Stimulated activated CD4-positive, alpha-beta T cell treated with anti-CD3 and anti-CD28 coated beads, Interleukin-2, amount 100 ng/mL, for 48 hours (primary cell): Measurements from ENCODE around the gene FZD1.

Experiments
- DNase-seq, 2 donors: peaks; one replicate each; pipeline ENCODE4 v3.0.0-alpha.2; 2020

Gene FZD1

GRCh38 chr7:91265693-91266066 lies 1.4 kb downstream of the FZD1 start:
- no peak for DNase-seq

- no peak for DNase-seq
These were observed 1.9 kb downstream of the FZD1 start for GRCh38 chr7:91266067-91266688.

- DNase-seq: no peak
These were observed 2.5 kb downstream of the FZD1 start for GRCh38 chr7:91266689-91267090.

GRCh38 chr7:91267171-91267955 lies 3.1 kb downstream of the FZD1 start:
- DNase-seq: no peak

GRCh38 chr7:91270372-91270771 lies 6.1 kb downstream of the FZD1 start:
- no peak for DNase-seq

GRCh38 chr7:91276909-91277308 lies 12.7 kb downstream of the FZD1 start:
- no peak for DNase-seq

- DNase-seq: no peak
These were observed 16.0 kb downstream of the FZD1 start for GRCh38 chr7:91280185-91280584.

GRCh38 chr7:91280604-91281003 lies 16.4 kb downstream of the FZD1 start:
- DNase-seq: no peak

- DNase-seq: no peak
These were observed 21.6 kb downstream of the FZD1 start for GRCh38 chr7:91285696-91286355.

GRCh38 chr7:91286432-91286831 lies 22.2 kb downstream of the FZD1 start:
- DNase-seq: no peak

GRCh38 chr7:91287371-91288084 lies 23.3 kb downstream of the FZD1 start:
- DNase-seq: no peak

- DNase-seq: no peak
These were observed 24.1 kb downstream of the FZD1 start for GRCh38 chr7:91288208-91288824.

- no peak for DNase-seq
These were observed 25.5 kb downstream of the FZD1 start for GRCh38 chr7:91289633-91290254.

GRCh38 chr7:91291302-91291701 lies 27.1 kb downstream of the FZD1 start:
- no peak for DNase-seq

- DNase-seq: no peak
These were observed 27.7 kb downstream of the FZD1 start for GRCh38 chr7:91291902-91292301.

GRCh38 chr7:91292506-91292905 lies 28.3 kb downstream of the FZD1 start:
- DNase-seq: no peak

- no peak for DNase-seq
These were observed 28.9 kb downstream of the FZD1 start for GRCh38 chr7:91293136-91293535.

- DNase-seq: no peak
These were observed 29.6 kb downstream of the FZD1 start for GRCh38 chr7:91293840-91294239.

- no peak for DNase-seq
These were observed 30.5 kb downstream of the FZD1 start for GRCh38 chr7:91294639-91295220.

- DNase-seq: no peak
These were observed 31.3 kb downstream of the FZD1 start for GRCh38 chr7:91295576-91295975.

GRCh38 chr7:91297939-91298338 lies 33.7 kb downstream of the FZD1 start:
- DNase-seq: no peak
